Upper lobe of right lung (tissue), 1 donor: ENCODE data around the gene ACTN4. TPM values are rescaled to one million over a fixed set of nuclear protein-coding genes. Genes with fewer than 3 reads are reported as not detected.
A peak's percentile ranks its signal among the peaks of the same experiment; 100 is the strongest.

Experiments
- ATAC-seq: fragments of 200-7000 bp; cut with Tn5 transposase; one replicate; pipeline ENCODE4 v1.9.1; 2020; ENCODE audit warnings: mild to moderate bottlenecking, moderate library complexity
- DNase-seq: peaks from one replicate; pipeline ENCODE4 v3.0.0-alpha.2; 2020
- H3K27ac ChIP-seq: fragments of 200-600 bp; one replicate; pipeline ENCODE4 v1.8.0; 2022
- H3K27me3 ChIP-seq: fragments of 200-600 bp; one replicate; pipeline ENCODE4 v1.8.0; 2022; ENCODE audit warnings: mild to moderate bottlenecking
- H3K36me3 ChIP-seq: fragments of 200-600 bp; one replicate; pipeline ENCODE4 v1.8.0; 2022
- H3K4me1 ChIP-seq: fragments of 200-600 bp; one replicate; pipeline ENCODE4 v1.8.0; 2022
- H3K4me3 ChIP-seq: fragments of 200-600 bp; one replicate; pipeline ENCODE4 v1.8.0; 2022; ENCODE audit warnings: mild to moderate bottlenecking
- H3K9me3 ChIP-seq: fragments of 200-600 bp; one replicate; pipeline ENCODE4 v1.8.0; 2022
- CTCF ChIP-seq: fragments of 200-600 bp; IDR thresholded peaks from one replicate; pipeline ENCODE4 v1.8.0; 2022; ENCODE audit warnings: antibody characterized with exemption
- intact Hi-C: fragments of 100-400 bp; cut with DNase I; formaldehyde crosslinking; loops from one replicate; pipeline ENCODE4 v1.11.0; 2022
- total RNA-seq: library from RNA; stranded (reverse); fragmentation: NEBNext Ultra II Directional; extraction: Animal tissue kit (Norgen Biotek cat#: 25700); gene quantifications from one replicate; pipeline ENCODE4 v1.2.1, GENCODE V29; 2021
- donor health status: DM: no; HTN: yes; CAD: no; lungs with severe emphysema.

Gene ACTN4
- total RNA-seq, 1 donor from 2014 or later, result 565 TPM

DNA sequence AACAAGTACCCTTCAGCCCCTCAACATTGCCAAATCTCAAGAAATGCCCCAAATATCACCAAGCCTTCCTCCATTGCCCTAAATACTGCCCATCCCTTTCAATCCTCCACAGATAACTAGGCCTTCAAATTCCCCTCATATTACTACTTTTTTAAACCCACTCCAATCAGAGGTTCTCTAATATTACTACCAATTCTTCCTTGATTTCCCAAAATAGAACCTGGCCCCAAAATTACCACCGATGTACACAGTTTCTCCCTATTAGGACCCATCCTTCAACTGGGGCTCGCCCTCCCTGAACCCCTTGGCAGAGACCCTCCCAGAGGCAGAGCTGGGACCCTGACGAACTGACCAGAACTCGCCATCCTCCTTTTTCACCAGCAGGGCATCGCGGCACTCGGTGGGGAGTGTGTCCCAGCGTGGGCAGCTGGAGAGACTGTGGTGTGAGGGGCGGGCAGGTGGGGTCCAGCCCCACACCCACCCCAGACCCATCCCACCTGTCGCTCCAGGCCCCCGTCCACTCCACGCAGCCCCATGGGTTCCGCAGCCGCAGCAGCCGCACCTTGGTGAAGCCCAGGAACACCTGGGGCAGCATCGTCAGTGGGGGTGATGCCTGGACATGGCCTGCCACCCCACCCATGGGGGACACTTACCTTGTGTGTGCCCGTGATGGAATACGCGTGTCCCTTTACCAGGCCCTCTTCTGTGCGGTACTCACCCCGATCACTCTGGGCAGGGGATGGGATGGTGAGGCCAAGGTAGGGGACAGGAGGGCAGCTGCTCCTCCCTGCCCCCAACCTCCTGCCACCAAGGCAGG, 90.7 kb downstream of the ACTN4 start:
- Histone ChIP-seq H3K9me3 (no peaks in the 10 kb centered on the region), H3K4me1 (peaks cover 23% of the 10 kb centered on the region), H3K27ac (no peak overlapping the region), H3K4me3 (no peak overlapping the region), H3K27me3 (no peaks in the 10 kb centered on the region), H3K36me3 (no peaks in the 10 kb centered on the region)
- ATAC-seq (no peak), DNase-seq (peak; percentile 63)
- no peak for TF ChIP-seq CTCF
- intact Hi-C loops, result no loop called here

GRCh38 chr19:38739440-38740256, 92.2 kb downstream of the ACTN4 start:
- Histone ChIP-seq H3K9me3 (no peaks in the 10 kb centered on the region), H3K27ac (no peak overlapping the region), H3K4me3 (no peak overlapping the region), H3K27me3 (no peaks in the 10 kb centered on the region), H3K4me1 (peaks cover 9% of the 10 kb centered on the region), H3K36me3 (no peaks in the 10 kb centered on the region)
- DNase-seq (peak; percentile 56), ATAC-seq (no peak)
- no peak for TF ChIP-seq CTCF
- intact Hi-C loops, result no loop called here

DNA sequence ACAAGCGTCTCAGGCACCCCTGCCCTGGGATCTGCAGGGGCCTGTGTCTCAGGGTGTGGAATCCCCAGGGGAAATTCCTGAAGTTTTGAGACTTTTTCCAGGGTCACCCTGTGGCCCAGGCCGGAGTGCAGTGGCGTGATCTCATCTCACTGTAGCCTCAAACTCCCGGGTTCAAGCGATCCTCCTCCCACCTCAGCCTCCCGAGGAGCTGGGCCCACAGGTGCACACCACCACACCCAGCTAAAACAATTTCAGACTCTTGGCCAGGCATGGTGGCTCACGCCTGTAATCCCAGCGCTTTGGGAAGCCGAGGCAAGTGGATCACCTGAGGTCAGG, 92.8 kb downstream of the ACTN4 start:
- Histone ChIP-seq H3K36me3 (no peaks in the 10 kb centered on the region), H3K27me3 (no peaks in the 10 kb centered on the region), H3K27ac (no peak overlapping the region), H3K4me1 (peaks cover 3% of the 10 kb centered on the region), H3K9me3 (no peaks in the 10 kb centered on the region), H3K4me3 (no peak overlapping the region)
- intact Hi-C loops, result no loop called here
- DNase-seq (no peak), ATAC-seq (no peak)
- TF ChIP-seq CTCF, result no peak

DNA sequence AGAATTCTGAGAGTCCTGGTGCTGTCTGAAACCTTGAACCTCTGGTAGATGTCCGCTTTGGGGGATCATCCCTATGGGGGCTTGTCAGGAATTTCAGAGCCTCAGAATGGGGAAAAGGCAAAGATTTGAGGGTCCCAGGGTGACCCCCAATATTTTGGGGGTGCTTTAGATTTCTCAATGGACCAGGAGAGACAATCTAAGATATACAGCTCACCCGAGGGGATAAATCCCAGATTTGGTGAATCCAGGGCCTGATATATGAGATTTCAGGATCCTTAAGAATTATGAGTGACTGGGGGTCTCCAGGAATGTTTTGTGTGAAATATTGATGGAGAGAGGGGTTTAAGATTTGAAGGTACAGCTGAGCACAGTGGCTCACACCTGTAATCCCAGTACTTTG, 93.5 kb downstream of the ACTN4 start:
- Histone ChIP-seq H3K27ac (no peak overlapping the region), H3K4me1 (peaks cover 3% of the 10 kb centered on the region), H3K4me3 (no peak overlapping the region), H3K27me3 (no peaks in the 10 kb centered on the region), H3K36me3 (no peaks in the 10 kb centered on the region), H3K9me3 (no peaks in the 10 kb centered on the region)
- DNase-seq (no peak), ATAC-seq (no peak)
- intact Hi-C loops, result no loop called here
- no peak for TF ChIP-seq CTCF

DNA sequence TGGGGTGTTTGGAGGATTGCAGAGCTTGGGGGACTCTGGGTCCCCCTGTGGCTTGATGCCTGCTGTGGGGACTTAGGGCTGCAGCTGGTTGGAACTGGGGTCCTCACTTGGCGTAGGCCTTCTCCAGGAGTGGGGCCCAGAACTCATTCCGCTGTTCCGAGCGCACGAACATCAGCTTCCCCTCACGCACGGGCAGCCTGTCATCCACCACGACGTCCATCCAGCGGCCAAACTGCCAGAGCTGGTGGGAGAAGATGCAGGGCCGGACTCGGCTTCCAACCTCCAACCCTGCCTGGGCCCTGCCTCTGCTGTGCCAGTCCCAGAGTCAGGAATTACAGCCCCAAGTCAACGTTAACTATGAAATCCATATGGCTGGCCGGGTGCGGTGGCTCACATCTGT, 94.2 kb downstream of the ACTN4 start:
- Histone ChIP-seq H3K27ac (no peak overlapping the region), H3K27me3 (no peaks in the 10 kb centered on the region), H3K4me1 (no peaks in the 10 kb centered on the region), H3K36me3 (no peaks in the 10 kb centered on the region), H3K4me3 (no peak overlapping the region), H3K9me3 (no peaks in the 10 kb centered on the region)
- DNase-seq (no peak), ATAC-seq (no peak)
- TF ChIP-seq CTCF, result no peak
- intact Hi-C loops, result no loop called here
